MG63 (cell line): ENCODE measurements around the gene MYBBP1A. TPM values are rescaled to one million over a fixed set of nuclear protein-coding genes. Genes with fewer than 3 reads are reported as not detected.
"Not testable (repeated sequence)": the region's sequence is repeated elsewhere in the genome, so short reads cannot be mapped to it uniquely, and the experiment has no call there.

Source experiments
- DNase-seq: peaks from one replicate; pipeline ENCODE4 v3.0.0-alpha.2; 2020
- H3K27me3 ChIP-seq: fragments of 250-450 bp; sonication (Bioruptor Pico); 2 replicates; pipeline ENCODE4 v1.5.1; 2020; ENCODE audit warnings: mild to moderate bottlenecking, moderate library complexity
- H3K36me3 ChIP-seq: fragments of 250-450 bp; sonication (Bioruptor Pico); 2 replicates; pipeline ENCODE4 v1.5.1; 2020; ENCODE audit warnings: mild to moderate bottlenecking, moderate library complexity
- H3K4me3 ChIP-seq: fragments of 250-450 bp; sonication (Bioruptor Pico); 2 replicates; pipeline ENCODE4 v1.5.1; 2020; ENCODE audit warnings: mild to moderate bottlenecking, moderate library complexity
- H3K9me3 ChIP-seq: fragments of 250-450 bp; sonication (Bioruptor Pico); 2 replicates; pipeline ENCODE4 v1.5.1; 2020; ENCODE audit warnings: mild to moderate bottlenecking, moderate library complexity
- total RNA-seq: library from RNA; depleted of rRNA; stranded (reverse); fragments of >200 nt; shearing (Covaris generic); gene quantifications from 2 replicates; pipeline ENCODE4 v1.2.3, GENCODE V29; 2014; ENCODE audit warnings: low replicate concordance; rRNA removed

Gene MYBBP1A
- 34.0 and 63.2 TPM in 2 replicates for total RNA-seq

GRCh38 chr17:4554997-4555799 lies at the start of gene MYBBP1A:
TSS of gene MYBBP1A (minus strand) at chr17:4555384. CDS start at chr17:4555324, 60 bp downstream.
- DNase-seq = peak; percentile 90
- no peaks in the 10 kb centered on the region for H3K9me3 ChIP-seq
- H3K27me3 ChIP-seq = no peaks in the 10 kb centered on the region
- H3K36me3 ChIP-seq = peaks cover 26% of the 10 kb centered on the region
- peak within 1 kb of the TSS; percentile 86 for H3K4me3 ChIP-seq

GRCh38 chr17:4604736-4605135 lies 49.6 kb upstream of the MYBBP1A start:
- H3K27me3 ChIP-seq, H3K4me3 ChIP-seq, DNase-seq, H3K36me3 ChIP-seq, H3K9me3 ChIP-seq: not testable (repeated sequence)

- Histone ChIP-seq H3K4me3 (no peak overlapping the region), H3K9me3 (no peaks in the 10 kb centered on the region), H3K36me3 (no peaks in the 10 kb centered on the region), H3K27me3 (no peaks in the 10 kb centered on the region)
- no peak for DNase-seq
Measured at GRCh38 chr17:4604111-4604644, 49.0 kb upstream of the MYBBP1A start.

- H3K4me3 ChIP-seq = no peak overlapping the region
- H3K9me3 ChIP-seq = no peaks in the 10 kb centered on the region
- H3K36me3 ChIP-seq = no peaks in the 10 kb centered on the region
- no peaks in the 10 kb centered on the region for H3K27me3 ChIP-seq
- DNase-seq = no peak
Measured at GRCh38 chr17:4602041-4602440, 46.9 kb upstream of the MYBBP1A start.

- no peak overlapping the region for H3K4me3 ChIP-seq
- no peaks in the 10 kb centered on the region for H3K36me3 ChIP-seq
- DNase-seq = no peak
- H3K27me3 ChIP-seq = no peaks in the 10 kb centered on the region
- no peaks in the 10 kb centered on the region for H3K9me3 ChIP-seq
Measured at GRCh38 chr17:4601326-4601725, 46.1 kb upstream of the MYBBP1A start.

GRCh38 chr17:4600563-4600962 lies 45.4 kb upstream of the MYBBP1A start:
- H3K27me3 ChIP-seq = no peaks in the 10 kb centered on the region
- DNase-seq = no peak
- H3K36me3 ChIP-seq = no peaks in the 10 kb centered on the region
- no peak overlapping the region for H3K4me3 ChIP-seq
- H3K9me3 ChIP-seq = no peaks in the 10 kb centered on the region

- H3K36me3 ChIP-seq = no peaks in the 10 kb centered on the region
- no peak for DNase-seq
- H3K9me3 ChIP-seq = no peaks in the 10 kb centered on the region
- H3K4me3 ChIP-seq = no peak overlapping the region
- no peaks in the 10 kb centered on the region for H3K27me3 ChIP-seq
Measured at GRCh38 chr17:4599505-4600281, 44.5 kb upstream of the MYBBP1A start.

GRCh38 chr17:4598776-4599504 lies 43.8 kb upstream of the MYBBP1A start:
- Histone ChIP-seq H3K36me3 (no peaks in the 10 kb centered on the region), H3K9me3 (no peaks in the 10 kb centered on the region), H3K27me3 (no peaks in the 10 kb centered on the region), H3K4me3 (no peak overlapping the region)
- no peak for DNase-seq

GRCh38 chr17:4597975-4598374 lies 42.8 kb upstream of the MYBBP1A start:
- Histone ChIP-seq H3K36me3 (no peaks in the 10 kb centered on the region), H3K27me3 (no peaks in the 10 kb centered on the region), H3K4me3 (no peak overlapping the region), H3K9me3 (no peaks in the 10 kb centered on the region)
- no peak for DNase-seq

- Histone ChIP-seq H3K27me3 (no peaks in the 10 kb centered on the region), H3K9me3 (no peaks in the 10 kb centered on the region), H3K36me3 (no peaks in the 10 kb centered on the region), H3K4me3 (no peak overlapping the region)
- DNase-seq = no peak
Measured at GRCh38 chr17:4596636-4597380, 41.6 kb upstream of the MYBBP1A start.

- H3K36me3 ChIP-seq, DNase-seq, H3K9me3 ChIP-seq, H3K4me3 ChIP-seq, H3K27me3 ChIP-seq: not testable (repeated sequence)
Measured at GRCh38 chr17:4595685-4596342, 40.6 kb upstream of the MYBBP1A start.

- Histone ChIP-seq H3K9me3 (no peaks in the 10 kb centered on the region), H3K27me3 (no peaks in the 10 kb centered on the region), H3K4me3 (no peak overlapping the region), H3K36me3 (no peaks in the 10 kb centered on the region)
- no peak for DNase-seq
Measured at GRCh38 chr17:4594931-4595684, 39.9 kb upstream of the MYBBP1A start.

GRCh38 chr17:4594406-4594805 lies 39.2 kb upstream of the MYBBP1A start:
- H3K9me3 ChIP-seq = no peaks in the 10 kb centered on the region
- no peaks in the 10 kb centered on the region for H3K27me3 ChIP-seq
- H3K4me3 ChIP-seq = no peak overlapping the region
- no peaks in the 10 kb centered on the region for H3K36me3 ChIP-seq
- no peak for DNase-seq

GRCh38 chr17:4593021-4593421 lies 37.8 kb upstream of the MYBBP1A start:
- no peak for DNase-seq
- no peak overlapping the region for H3K4me3 ChIP-seq
- no peaks in the 10 kb centered on the region for H3K27me3 ChIP-seq
- no peaks in the 10 kb centered on the region for H3K36me3 ChIP-seq
- H3K9me3 ChIP-seq = no peaks in the 10 kb centered on the region

GRCh38 chr17:4592240-4593005 lies 37.2 kb upstream of the MYBBP1A start:
- no peak for DNase-seq
- Histone ChIP-seq H3K27me3 (no peaks in the 10 kb centered on the region), H3K36me3 (no peaks in the 10 kb centered on the region), H3K4me3 (no peak overlapping the region), H3K9me3 (no peaks in the 10 kb centered on the region)
